ENCODE measurements around the gene DCLRE1B. TPM values are rescaled to one million over a fixed set of nuclear protein-coding genes. Genes with fewer than 3 reads are reported as not detected.

The DCLRE1B gene
- total RNA-seq, 3 donors from 2014 or later = 4.2 to 6.0 (median 5.2) TPM

DNA sequence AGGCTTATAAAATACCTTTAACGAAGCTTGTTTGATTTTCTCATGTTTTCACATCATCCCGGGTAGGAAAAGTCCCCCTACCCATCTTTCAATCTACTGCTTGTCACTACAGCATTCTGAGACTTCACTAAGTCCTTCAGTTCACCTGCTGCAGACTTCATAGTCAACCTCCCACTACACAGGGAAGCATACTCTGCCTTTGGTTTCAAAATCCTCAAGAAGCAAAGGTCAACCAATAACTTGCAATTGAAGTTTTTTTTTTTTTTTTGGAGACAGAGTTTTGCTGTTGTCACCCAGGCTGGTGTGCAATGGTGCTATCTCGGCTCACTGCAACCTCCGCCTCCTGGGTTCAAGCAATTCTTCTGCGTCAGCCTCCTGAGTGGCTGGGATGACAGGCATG is 28.9 kb upstream of the DCLRE1B start:
- no peaks in the 10 kb centered on the region for H3K9me3 ChIP-seq
- TF ChIP-seq, protein P1, sequence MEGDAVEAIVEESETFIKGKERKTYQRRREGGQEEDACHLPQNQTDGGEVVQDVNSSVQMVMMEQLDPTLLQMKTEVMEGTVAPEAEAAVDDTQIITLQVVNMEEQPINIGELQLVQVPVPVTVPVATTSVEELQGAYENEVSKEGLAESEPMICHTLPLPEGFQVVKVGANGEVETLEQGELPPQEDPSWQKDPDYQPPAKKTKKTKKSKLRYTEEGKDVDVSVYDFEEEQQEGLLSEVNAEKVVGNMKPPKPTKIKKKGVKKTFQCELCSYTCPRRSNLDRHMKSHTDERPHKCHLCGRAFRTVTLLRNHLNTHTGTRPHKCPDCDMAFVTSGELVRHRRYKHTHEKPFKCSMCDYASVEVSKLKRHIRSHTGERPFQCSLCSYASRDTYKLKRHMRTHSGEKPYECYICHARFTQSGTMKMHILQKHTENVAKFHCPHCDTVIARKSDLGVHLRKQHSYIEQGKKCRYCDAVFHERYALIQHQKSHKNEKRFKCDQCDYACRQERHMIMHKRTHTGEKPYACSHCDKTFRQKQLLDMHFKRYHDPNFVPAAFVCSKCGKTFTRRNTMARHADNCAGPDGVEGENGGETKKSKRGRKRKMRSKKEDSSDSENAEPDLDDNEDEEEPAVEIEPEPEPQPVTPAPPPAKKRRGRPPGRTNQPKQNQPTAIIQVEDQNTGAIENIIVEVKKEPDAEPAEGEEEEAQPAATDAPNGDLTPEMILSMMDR (IDR thresholded peaks at IDR 0.05) = no peak
- peak; percentile 39 for ATAC-seq
- no peak for DNase-seq
- intact Hi-C loops (cut with DNase I, micrococcal nuclease) = no loop called here
- peaks cover under 1% of the 10 kb centered on the region for H3K4me1 ChIP-seq (ENCODE audit: low read depth)
- no peak overlapping the region for H3K4me3 ChIP-seq
- H3K36me3 ChIP-seq (ENCODE audit: low read depth) = no peaks in the 10 kb centered on the region

- intact Hi-C loops (cut with DNase I, micrococcal nuclease) = no loop called here
- DNase-seq (no peak), ATAC-seq (no peak)
- Histone ChIP-seq H3K9me3 (no peaks in the 10 kb centered on the region), H3K4me1 (ENCODE audit: low read depth) (peaks cover 11% of the 10 kb centered on the region), H3K36me3 (ENCODE audit: low read depth) (no peaks in the 10 kb centered on the region), H3K4me3 (no peak overlapping the region)
- TF ChIP-seq, protein P1 (IDR thresholded peaks at IDR 0.05) = no peak
Observed at GRCh38 chr1:113879739-113880038, 25.4 kb upstream of the DCLRE1B start.

DNA sequence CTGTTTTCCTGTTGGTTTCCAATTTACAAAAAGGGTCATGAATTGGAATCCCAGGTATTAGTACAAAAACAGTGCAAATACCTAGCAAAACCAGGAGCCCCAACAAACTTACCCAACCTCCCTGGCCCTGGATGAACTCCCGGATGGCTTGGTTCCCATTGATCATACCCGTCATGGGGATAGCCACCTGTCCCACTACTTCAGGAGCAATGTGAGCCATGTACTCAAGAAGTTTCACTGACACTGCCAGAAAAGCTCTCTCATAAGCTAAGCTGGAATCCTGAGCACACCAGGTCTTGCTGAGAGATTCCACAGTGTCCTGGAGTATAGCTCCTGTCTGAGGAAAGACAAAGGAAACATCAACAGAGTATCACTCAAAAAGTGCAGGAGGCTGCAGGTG is 23.5 kb upstream of the DCLRE1B start:
- no peak for ATAC-seq
- Histone ChIP-seq H3K36me3 (ENCODE audit: low read depth) (no peaks in the 10 kb centered on the region), H3K4me3 (no peak overlapping the region), H3K4me1 (ENCODE audit: low read depth) (peaks cover 11% of the 10 kb centered on the region), H3K9me3 (no peaks in the 10 kb centered on the region)
- intact Hi-C loops (cut with DNase I, micrococcal nuclease) = no loop called here
- TF ChIP-seq, protein P1 (IDR thresholded peaks at IDR 0.05) = no peak
- DNase-seq = no peak

GRCh38 chr1:113886417-113887401 is 18.4 kb upstream of the DCLRE1B start:
- Histone ChIP-seq H3K9me3 (no peaks in the 10 kb centered on the region), H3K4me1 (ENCODE audit: low read depth) (peaks cover 18% of the 10 kb centered on the region), H3K36me3 (ENCODE audit: low read depth) (peaks cover 5% of the 10 kb centered on the region), H3K4me3 (peak overlapping the region; percentile 18)
- peak; percentile 69 for ATAC-seq
- DNase-seq = peak in 2 of 3 donors; percentile 44 to 55
- intact Hi-C loops (cut with DNase I, micrococcal nuclease) = no loop called here
- TF ChIP-seq, protein P1 (IDR thresholded peaks at IDR 0.05) = no peak

DNA sequence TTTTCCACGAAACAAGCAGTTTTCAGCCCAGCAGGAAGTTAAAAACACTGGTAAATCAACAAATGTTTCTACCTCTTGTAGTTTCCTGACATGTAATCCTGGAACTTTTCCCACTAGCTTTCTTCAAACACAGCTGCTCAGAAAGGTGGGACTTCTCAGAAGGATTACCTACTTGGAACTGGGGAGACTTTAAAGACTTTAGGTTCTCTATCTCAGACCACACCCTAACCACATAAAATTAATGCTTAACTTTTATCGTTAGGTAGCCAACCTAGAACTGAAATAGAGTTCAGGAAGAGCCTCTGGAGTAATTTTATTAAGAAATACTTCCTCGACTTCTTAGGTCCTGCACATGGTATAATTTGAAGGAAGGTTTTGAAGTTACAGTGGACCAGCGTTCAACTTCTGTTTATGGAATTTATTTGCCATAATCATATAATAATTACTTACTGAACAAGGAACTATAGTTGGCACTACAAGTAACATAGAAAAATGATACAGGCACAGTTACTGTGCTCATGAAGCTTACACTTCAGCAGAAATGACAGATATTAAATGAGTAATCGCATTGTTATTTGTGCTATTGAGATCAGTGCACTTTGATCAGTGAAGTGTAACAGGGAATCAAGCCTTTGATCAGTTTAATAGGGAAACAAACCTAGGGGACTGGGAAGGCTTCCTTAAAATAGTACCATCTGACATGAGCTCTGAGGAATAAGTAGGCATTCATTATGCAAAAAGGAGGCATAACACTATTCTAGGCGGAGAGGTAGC is 17.5 kb upstream of the DCLRE1B start, which contains the start of gene BCL2L15:
BCL2L15 (minus strand) TSS at position 180 of the 774 bp plus-strand sequence. CDS start 206 bp downstream, outside the sequence.
- peak in 1 of 3 donors; percentile 55 for DNase-seq
- H3K4me3 ChIP-seq = peak within 1 kb of the TSS; percentile 18
- intact Hi-C loops (cut with DNase I, micrococcal nuclease) = no loop called here
- TF ChIP-seq, protein P1 (IDR thresholded peaks at IDR 0.05) = no peak
- H3K36me3 ChIP-seq (ENCODE audit: low read depth) = peaks cover 5% of the 10 kb centered on the region
- H3K9me3 ChIP-seq = no peaks in the 10 kb centered on the region
- peaks cover 22% of the 10 kb centered on the region for H3K4me1 ChIP-seq (ENCODE audit: low read depth)
- peak; percentile 91 for ATAC-seq

All from mucosa of descending colon (tissue), 3 donors.